Endometrial microvascular endothelial cells (primary cell): ENCODE data around the gene ALG6. TPM values are rescaled to one million over a fixed set of nuclear protein-coding genes. Genes with fewer than 3 reads are reported as not detected.

Experiments used
- in situ Hi-C: cut with HindIII; loops from 2 replicates; pipeline ENCODE4 v1.10.0; 2017; ENCODE audit warnings: low sequenced_read_pairs, low pct_unique_long_range_greater_than_20kb; ENCODE audit errors: inconsistent ontology term
- total RNA-seq: library from RNA; depleted of rRNA; stranded (reverse); fragments of >200 nt; gene quantifications from one replicate; pipeline ENCODE4 v1.2.3, GENCODE V29; 2015; ENCODE audit errors: inconsistent ontology term

The ALG6 gene
- total RNA-seq = 19.7 TPM

DNA sequence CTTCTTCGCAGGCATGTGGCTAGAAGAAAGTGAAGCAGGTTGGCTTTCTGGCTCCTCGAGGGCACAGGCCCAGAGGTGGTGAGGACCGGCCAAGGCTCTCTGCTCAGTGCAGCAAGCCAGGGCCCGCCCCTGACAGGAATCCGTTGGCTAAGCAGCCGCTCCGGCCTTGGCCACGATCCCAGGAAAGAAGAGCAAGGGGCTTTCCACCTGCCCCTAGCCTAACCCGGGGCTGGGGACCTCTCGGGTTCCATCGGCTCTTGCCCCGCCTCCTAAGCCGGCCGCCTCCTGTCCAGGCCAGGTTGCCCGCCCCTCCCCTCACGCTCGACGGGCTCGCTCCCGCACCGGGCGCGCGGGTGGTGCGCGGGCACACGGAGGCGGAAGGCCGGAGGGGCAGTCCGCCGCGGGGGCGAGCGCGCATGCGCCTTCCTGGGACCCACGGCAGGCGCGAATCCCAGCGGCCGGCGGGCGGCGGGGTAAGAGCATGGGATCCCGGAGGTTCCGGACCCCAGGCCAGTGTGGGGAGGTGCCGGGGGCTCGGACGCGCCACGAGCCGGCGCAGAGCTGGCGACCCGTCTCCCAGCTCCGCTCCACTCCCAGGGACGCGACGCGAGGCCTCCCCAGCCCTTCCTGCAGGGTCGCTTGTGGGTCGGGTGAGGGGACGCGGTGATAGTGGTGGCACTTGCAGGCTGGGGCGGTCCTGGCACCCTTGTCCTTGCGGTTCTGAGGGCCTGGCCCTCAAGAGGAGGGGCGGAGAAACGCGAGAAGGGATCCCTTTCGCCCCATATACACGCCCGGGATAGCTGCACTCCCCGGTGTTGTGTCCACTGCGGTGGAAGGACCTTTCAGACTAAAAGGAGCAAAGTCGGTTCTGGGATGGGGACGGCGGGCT is at the start of gene ALG6:
TSS of gene ALG6 (plus strand) at position 413 of the 889 bp plus-strand sequence. CDS start 3,351 bp downstream, outside the sequence.
- in situ Hi-C loops = no loop called here

DNA sequence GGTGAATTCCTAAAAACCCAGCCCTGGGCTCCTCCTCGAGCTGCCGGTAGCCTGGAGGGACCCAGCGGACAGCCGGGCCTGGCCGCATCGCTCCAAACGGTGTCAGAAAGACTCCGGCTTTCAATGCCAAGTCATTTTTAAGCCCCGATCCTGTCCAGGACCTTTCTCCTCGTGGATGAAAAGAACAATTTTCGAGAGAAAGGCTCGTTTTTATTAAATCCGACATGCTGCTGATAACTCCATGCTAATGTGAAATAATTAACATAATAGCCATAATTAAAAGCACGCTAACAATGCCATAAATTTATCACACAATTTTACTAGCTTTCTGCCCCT is 49.6 kb upstream of the ALG6 start:
- in situ Hi-C loops = no loop called here

DNA sequence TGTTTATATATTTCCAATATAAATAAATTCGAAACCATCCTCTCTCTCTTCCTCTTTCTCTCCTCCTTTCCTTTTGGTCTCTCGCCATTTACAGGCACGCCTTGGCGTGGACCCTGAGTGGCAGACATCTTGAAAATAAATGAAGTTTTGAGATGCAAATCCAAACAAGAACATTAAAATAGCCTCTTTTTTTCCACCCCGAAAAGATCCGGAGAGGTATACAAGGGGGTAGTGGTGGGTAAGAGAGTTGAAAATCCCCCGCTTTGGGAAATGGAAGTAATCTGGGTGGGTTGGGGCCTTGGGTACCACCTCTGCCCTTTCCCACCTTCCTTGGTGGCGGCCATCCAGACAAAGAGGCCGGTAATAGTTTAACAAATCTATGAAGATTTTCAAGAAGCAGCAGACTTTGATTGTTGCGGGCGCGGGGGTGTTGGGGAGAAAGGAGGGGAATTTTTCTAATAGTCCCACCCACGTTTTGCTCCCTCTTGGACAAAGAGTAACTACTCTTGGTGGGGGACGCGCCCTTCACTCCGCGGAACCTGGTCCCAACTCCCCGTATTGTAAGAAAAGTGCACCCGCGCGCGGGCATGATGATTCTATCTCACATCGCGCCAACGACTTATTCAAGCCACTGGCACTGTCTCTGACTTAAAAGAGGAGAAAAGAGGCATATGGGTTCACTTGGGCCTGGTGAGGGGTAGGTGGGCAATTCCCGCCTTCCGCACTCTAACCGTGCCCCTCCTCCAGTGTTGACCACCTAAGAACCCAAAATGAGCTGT is 49.0 kb upstream of the ALG6 start:
- in situ Hi-C loops = no loop called here

DNA sequence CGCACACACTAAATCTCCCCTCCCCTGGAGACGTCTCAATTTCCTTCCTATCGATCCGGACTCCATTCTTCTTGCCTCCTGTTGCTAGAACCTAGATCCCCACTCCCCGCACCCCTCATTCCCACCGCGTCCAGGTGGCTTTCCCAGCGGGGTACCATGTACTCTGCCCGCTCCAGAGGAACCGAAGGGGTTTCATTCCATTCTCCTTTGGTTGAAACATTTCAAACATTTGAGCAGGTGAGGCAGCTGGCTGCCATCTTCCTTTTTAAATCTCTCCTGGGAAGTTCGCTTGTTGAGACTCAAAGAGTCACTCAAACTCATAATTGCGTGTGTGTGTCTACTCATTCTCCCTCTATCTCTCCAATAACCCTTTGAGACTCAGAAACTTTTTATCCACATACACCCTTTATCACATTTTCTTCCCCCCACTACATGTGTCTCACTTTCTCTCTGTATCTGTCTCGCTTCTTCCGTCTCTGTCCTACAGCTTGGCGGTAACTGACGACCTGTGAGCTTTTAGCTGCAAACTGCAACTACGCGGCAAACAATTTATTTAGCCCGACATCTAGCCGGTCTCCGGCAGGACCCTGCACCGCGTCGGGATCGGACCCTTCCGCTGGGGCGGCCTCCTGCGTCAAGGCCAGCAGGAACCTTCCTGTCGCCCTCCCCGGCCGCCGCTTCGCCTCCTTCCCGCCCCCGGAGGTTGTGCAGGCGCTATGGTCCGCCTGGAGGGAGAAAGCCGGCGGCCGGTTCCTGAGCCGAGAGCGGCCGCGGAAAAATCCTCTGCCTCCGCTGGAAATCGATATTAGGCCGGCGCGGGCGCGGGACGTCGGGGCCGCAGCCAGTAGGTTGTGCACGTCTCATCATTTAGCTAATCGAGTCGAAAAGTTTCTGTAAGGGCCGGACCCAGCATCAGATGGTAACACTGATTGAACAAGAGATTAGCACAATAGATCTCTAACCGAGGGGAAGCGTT is 48.1 kb upstream of the ALG6 start:
- in situ Hi-C loops = no loop called here

DNA sequence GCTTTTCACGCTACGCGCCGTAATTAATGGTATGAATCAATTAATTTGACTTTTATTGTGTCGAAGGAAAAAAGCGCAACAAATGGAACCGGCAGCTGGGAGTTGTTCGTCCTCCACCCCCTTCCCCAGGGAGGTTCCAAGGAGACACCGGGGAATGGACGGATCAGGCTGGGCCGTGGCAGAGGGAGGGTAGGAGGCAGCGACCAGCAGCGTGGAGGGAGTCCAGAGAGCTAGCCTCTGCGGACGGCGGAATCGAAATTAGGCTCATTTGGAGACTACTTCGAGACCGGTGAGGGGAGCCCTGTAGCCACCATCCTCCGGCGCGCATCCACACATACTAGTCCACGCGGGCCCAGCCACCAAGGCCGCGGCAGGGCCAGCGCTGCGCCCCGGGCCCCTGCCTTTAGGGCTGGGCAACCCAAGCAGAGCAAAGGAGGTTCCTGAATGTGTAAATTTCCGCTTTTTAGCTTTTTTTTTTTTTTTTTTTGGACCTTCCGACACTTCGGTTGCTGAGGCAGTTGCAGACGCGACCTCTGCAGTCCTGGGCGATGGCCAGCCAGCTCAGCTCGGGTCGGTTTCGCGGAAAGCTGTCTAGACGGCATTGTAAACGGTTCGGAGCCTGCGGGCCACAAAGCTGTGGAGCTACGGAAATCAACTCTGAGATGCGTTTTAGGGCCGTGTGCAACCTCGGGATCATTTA is 47.3 kb upstream of the ALG6 start:
- in situ Hi-C loops = no loop called here

DNA sequence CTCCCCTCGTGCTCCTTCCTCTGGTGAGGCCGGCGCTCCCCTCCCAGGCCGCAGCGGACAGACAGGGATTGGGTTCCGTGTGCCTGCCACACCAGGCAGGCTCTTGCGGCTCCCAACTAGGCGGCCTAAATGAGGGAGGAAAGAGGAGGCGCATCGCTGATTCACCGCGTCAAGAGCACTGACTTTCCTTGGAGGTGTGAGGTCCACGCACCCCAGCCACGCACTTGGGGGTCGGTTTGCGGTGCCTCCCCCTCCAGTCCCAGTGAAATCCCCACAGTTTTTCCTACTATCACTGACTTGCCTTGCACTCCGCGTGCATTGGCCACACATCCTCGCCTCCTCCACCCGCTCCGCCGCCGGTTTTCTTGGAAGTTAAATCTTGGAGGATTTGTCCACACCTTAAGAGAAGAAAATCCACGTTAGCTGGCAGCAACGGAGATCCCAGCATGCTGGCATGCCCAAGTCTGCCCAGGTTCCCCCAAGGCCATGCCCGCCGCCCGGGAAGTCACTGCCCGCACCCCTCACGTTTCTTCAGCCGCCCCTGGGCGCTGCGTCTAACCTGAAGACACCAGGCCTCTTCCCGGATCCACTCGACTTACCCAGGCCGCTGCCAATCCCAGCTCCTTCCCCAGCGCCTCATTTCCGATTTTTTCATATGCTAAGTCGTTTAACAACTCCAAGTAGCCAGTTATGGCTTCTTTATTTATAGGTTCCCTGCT is 46.2 kb upstream of the ALG6 start:
- in situ Hi-C loops = no loop called here

DNA sequence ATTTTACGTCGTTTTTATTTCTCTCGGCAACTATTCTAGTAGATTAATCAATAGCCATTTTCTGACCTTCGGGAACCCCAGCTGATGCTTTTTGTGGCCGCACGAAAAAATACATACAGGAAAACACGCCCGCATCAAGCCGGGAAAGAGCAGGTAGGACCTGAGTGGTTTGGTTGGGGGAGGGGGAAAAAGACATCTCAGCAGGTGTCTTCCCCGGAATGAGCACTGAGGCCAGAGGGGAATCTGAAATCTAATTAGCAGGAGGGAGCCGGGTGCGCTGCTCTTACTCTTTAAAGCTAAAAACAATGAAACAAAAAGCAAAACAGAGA is 45.7 kb upstream of the ALG6 start:
- in situ Hi-C loops = no loop called here

DNA sequence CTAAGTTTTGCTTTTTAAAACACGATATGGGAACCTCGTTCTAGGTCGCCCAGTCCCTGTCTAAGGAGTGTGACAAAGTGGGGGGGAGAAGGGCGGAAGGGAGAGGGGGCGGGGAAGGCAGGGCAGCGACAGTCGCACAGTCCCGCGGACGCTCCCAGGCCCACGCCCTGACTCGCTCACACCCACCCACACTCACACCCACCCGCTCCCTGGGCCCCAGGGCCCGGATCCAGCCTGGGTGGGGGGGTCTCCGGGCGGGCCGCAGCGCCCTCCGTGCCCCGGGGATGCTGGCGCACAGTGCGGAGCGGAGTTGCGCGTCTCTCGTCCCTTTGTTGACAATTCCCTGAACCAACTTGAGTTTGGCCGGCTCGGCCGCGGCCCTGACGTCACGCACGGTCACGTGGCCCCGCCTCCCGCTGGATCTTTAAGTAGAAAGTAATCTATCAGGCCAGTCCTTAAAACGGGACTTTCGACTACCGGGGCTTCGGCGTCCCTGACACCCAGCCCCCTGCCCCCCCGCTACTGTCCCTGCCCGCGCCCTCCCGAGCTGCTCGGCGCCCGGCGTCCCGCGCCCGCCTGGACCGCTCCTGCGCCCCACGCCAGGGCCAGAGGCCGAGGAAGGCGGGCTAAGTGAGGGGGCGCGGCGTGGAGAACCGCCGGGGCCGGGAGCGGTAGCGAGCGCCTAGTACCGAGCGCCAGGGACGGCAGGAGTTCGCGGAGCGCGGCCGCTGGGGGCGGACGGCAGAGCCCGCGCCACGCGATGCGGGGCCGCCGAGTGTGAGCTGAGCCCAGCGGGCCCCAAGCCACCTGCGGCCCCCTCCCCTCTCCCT is 45.1 kb upstream of the ALG6 start, which contains the start of gene FOXD3:
TSS of gene FOXD3 (plus strand) at position 454 of the 830 bp plus-strand sequence. CDS start 492 bp downstream, outside the sequence.
- in situ Hi-C loops = no loop called here

DNA sequence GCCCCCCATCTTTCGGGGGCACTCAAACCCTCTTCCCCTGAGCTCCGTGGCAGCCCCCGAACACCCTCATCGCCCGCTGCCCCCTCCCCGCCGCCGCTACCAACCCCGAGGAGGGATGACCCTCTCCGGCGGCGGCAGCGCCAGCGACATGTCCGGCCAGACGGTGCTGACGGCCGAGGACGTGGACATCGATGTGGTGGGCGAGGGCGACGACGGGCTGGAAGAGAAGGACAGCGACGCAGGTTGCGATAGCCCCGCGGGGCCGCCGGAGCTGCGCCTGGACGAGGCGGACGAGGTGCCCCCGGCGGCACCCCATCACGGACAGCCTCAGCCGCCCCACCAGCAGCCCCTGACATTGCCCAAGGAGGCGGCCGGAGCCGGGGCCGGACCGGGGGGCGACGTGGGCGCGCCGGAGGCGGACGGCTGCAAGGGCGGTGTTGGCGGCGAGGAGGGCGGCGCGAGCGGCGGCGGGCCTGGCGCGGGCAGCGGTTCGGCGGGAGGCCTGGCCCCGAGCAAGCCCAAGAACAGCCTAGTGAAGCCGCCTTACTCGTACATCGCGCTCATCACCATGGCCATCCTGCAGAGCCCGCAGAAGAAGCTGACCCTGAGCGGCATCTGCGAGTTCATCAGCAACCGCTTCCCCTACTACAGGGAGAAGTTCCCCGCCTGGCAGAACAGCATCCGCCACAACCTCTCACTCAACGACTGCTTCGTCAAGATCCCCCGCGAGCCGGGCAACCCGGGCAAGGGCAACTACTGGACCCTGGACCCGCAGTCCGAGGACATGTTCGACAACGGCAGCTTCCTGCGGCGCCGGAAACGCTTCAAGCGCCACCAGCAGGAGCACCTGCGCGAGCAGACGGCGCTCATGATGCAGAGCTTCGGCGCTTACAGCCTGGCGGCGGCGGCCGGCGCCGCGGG is 44.2 kb upstream of the ALG6 start:
- in situ Hi-C loops = no loop called here

DNA sequence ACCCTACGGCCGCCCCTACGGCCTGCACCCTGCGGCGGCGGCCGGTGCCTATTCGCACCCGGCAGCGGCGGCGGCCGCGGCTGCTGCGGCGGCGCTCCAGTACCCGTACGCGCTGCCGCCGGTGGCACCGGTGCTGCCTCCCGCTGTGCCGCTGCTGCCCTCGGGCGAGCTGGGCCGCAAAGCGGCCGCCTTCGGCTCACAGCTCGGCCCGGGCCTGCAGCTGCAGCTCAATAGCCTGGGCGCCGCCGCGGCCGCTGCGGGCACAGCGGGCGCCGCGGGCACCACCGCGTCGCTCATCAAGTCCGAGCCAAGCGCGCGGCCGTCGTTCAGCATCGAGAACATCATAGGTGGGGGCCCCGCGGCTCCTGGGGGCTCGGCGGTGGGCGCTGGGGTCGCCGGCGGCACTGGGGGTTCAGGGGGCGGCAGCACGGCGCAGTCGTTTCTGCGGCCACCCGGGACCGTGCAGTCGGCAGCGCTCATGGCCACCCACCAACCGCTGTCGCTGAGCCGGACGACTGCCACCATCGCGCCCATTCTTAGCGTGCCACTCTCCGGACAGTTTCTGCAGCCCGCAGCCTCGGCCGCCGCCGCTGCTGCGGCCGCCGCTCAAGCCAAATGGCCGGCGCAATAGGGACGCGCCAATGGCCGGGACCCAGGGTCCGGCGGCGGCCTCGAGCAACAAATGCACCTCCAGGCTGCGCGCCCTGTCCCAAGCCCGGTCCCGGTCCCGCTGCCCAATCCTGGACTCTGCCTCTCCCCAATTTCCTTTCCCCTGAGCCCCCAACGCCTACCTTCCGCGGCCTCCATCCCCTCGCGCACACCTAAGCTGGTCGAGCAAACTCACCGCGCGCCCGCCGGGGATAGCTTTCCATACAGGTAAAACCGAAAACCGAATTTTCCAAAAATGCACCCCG is 43.3 kb upstream of the ALG6 start:
- in situ Hi-C loops = no loop called here

DNA sequence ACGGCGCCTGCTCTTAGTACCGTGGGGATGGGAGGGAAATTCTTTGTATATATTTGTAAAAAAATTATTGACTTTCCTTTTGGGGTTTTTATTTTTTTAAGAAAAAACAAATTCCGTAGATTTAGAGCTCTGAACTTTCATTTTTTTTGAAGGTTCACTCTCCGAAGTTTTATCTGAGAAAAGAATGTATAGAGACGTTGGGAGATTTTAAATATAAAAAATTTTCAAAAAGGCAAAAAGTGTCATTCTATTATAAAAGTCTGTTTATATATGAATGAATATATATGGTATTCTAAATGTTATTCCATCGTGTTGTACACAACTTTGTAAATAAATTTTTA is 42.7 kb upstream of the ALG6 start:
- in situ Hi-C loops = no loop called here

DNA sequence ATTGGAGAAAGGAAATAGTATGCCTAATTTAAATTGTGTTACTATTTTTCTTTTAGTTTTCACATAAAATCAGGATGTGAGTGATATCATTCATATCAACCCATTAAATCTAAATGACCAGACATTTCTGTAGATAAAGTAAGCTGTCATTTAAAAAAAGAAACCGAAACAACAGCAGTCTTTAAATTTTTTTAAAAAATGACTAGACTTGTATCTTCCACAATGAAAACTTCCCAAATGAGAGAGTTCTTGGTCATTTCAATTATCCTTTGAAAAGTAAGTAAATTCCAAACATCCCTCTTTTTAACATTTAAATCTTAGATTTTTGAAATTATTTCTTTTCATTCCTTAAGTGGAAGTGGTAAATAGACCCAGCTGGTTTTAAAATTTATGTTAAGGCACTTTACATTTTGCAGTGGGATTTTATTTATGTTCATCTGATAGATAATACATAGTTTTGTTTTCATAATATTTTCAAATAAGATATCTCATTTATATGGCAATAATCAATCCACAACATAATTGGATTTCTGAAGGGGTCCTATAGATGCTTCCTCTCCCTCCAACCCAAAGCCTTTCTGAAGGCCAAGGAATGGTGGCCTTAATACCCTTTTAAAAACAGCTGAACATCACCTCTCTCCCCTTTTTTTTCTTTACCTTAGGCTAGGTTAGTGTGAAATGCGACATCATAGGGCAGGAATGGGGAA is 42.0 kb upstream of the ALG6 start:
- in situ Hi-C loops = no loop called here

DNA sequence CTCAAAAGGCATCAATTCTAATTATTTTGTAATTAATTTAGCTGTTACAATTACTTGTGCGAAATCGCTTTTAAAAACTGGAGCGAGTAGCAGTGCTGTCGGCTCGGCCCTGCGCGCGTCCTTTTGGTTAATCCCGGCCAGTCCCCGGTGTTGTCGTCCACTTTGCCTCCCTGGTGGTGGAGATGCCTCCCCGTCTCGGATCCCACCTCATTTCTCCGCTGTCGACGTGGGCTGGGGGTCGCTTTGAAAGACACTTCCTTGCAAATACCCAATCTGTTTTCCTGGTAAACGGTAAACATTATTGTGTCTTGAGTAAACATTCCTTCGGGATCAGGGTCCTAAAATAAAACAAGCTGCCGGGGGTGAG is 41.3 kb upstream of the ALG6 start:
- in situ Hi-C loops = no loop called here

DNA sequence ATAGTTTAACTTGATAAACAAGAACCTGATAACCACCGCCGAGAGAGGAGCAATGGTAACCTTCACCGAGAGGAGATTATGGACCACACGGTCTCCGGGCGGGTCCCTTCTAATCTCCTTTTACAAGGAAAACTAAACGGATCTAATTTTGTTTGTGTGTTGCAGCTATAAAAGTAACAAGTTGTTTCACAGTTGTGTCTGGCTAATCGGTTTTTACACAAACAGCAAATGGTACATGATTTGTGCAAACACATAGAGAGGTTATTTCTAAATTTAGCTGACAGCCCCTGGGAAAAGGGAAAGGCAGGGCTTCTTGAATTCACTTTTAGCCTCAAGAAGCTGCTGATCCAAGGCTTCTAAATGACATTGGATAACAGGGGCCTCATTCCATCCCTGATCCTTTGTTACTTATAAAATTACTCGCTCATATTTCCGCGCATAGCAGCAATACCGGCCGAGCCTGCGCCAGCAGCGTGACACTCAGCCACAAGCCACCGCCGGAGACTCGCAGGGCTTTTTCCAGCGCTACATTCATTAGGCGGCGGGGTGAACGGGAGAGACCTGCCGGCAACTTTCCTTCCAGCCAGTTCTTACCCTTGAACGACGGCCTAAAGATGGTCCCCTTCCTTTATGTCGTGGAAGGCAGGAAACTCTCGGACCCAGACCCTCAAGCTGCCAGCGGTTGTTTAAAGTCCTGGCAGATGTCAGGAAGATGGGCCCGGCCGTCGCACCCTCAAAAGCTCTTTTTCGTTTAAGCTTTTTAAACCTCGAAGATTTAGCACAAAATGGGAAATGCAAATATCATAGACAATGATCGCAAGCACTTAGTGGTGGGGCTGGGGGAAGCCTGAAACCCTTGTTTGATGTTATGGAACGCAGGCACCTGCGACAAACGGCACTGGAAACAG is 40.7 kb upstream of the ALG6 start:
- in situ Hi-C loops = no loop called here
